ENCODE measurements around the gene GCM1. TPM values are rescaled to one million over a fixed set of nuclear protein-coding genes. Genes with fewer than 3 reads are reported as not detected.
A peak's percentile ranks its signal among the peaks of the same experiment; 100 is the strongest.
"Not testable (repeated sequence)": the region's sequence is repeated elsewhere in the genome, so short reads cannot be mapped to it uniquely, and the experiment has no call there.

The GCM1 gene
- polyA plus RNA-seq (ENCODE audit: insufficient read length in 4 of 4), result under 1 TPM in 3 of 4 donors, not detected in 1; 0.10 to 0.19 (median 0.15) TPM

- DNase-seq (ENCODE audit: low read depth in 4 of 4, low spot score in 3 of 4), result no peak
Observed at GRCh38 chr6:53148684-53149083, at the start of gene GCM1. Gene GCM1 (minus strand): TSS chr6:53148841. CDS start chr6:53145632, 3,209 bp downstream.

GRCh38 chr6:53197553-53197952 is 48.9 kb upstream of the GCM1 start:
- no peak for DNase-seq (ENCODE audit: low read depth in 4 of 4, low spot score in 3 of 4)

- no peak for DNase-seq (ENCODE audit: low read depth in 4 of 4, low spot score in 3 of 4)
Observed at GRCh38 chr6:53195048-53195447, 46.4 kb upstream of the GCM1 start.

GRCh38 chr6:53192682-53193188 is 44.1 kb upstream of the GCM1 start:
- DNase-seq (ENCODE audit: low read depth in 4 of 4, low spot score in 3 of 4), result no peak

GRCh38 chr6:53189554-53189953 is 40.9 kb upstream of the GCM1 start:
- DNase-seq (ENCODE audit: low read depth in 4 of 4, low spot score in 3 of 4), result no peak

GRCh38 chr6:53188833-53189232 is 40.2 kb upstream of the GCM1 start:
- no peak for DNase-seq (ENCODE audit: low read depth in 4 of 4, low spot score in 3 of 4)

GRCh38 chr6:53180678-53181077 is 32.0 kb upstream of the GCM1 start:
- no peak for DNase-seq (ENCODE audit: low read depth in 4 of 4, low spot score in 3 of 4)

GRCh38 chr6:53179961-53180651 is 31.5 kb upstream of the GCM1 start:
- no peak for DNase-seq (ENCODE audit: low read depth in 4 of 4, low spot score in 3 of 4)

GRCh38 chr6:53178837-53179432 is 30.3 kb upstream of the GCM1 start:
- no peak for DNase-seq (ENCODE audit: low read depth in 4 of 4, low spot score in 3 of 4)

- DNase-seq (ENCODE audit: low read depth in 4 of 4, low spot score in 3 of 4), result no peak
Observed at GRCh38 chr6:53175027-53175426, 26.4 kb upstream of the GCM1 start.

GRCh38 chr6:53172468-53172803 is 23.8 kb upstream of the GCM1 start:
- DNase-seq (ENCODE audit: low read depth in 4 of 4, low spot score in 3 of 4), result no peak

GRCh38 chr6:53171605-53172467 is 23.2 kb upstream of the GCM1 start:
- DNase-seq (ENCODE audit: low read depth in 4 of 4, low spot score in 3 of 4), result peak in 3 of 4 donors; percentile 46 to 60 (median 52)

GRCh38 chr6:53168516-53169267 is 20.1 kb upstream of the GCM1 start:
- DNase-seq (ENCODE audit: low read depth in 4 of 4, low spot score in 3 of 4), result no peak

GRCh38 chr6:53165293-53165692 is 16.7 kb upstream of the GCM1 start:
- no peak for DNase-seq (ENCODE audit: low read depth in 4 of 4, low spot score in 3 of 4)

- no peak for DNase-seq (ENCODE audit: low read depth in 4 of 4, low spot score in 3 of 4)
Observed at GRCh38 chr6:53162606-53163005, 14.0 kb upstream of the GCM1 start.

GRCh38 chr6:53161481-53162009 is 12.9 kb upstream of the GCM1 start:
- DNase-seq (ENCODE audit: low read depth in 4 of 4, low spot score in 3 of 4), result no peak

- DNase-seq (ENCODE audit: low read depth in 4 of 4, low spot score in 3 of 4), result no peak
Observed at GRCh38 chr6:53159558-53159957, 10.9 kb upstream of the GCM1 start.

- not testable (repeated sequence) for DNase-seq (ENCODE audit: low read depth in 4 of 4, low spot score in 3 of 4)
Observed at GRCh38 chr6:53158076-53158475, 9.4 kb upstream of the GCM1 start.

- not testable (repeated sequence) for DNase-seq (ENCODE audit: low read depth in 4 of 4, low spot score in 3 of 4)
Observed at GRCh38 chr6:53155279-53155678, 6.6 kb upstream of the GCM1 start.

GRCh38 chr6:53154794-53155193 is 6.2 kb upstream of the GCM1 start:
- no peak for DNase-seq (ENCODE audit: low read depth in 4 of 4, low spot score in 3 of 4)
